Glutamatergic neuron (in vitro differentiated cells): ENCODE data around the gene RGL1. TPM values are rescaled to one million over a fixed set of nuclear protein-coding genes. Genes with fewer than 3 reads are reported as not detected.

Source experiments
- DNase-seq: peaks from one replicate; pipeline ENCODE4 v3.0.0; 2022
- H3K27ac Mint-ChIP-seq: one replicate; pipeline ENCODE4 v1.8.0; 2020; ENCODE audit warnings: mild to moderate bottlenecking, mixed read lengths, inconsistent platforms; ENCODE audit not compliant: unreplicated experiment
- H3K27me3 Mint-ChIP-seq: one replicate; pipeline ENCODE4 v1.8.0; 2020; ENCODE audit warnings: mild to moderate bottlenecking, moderate library complexity, mixed read lengths, inconsistent platforms; ENCODE audit not compliant: unreplicated experiment
- H3K36me3 Mint-ChIP-seq: one replicate; pipeline ENCODE4 v1.8.0; 2020; ENCODE audit warnings: mild to moderate bottlenecking, mixed read lengths, inconsistent platforms; ENCODE audit not compliant: unreplicated experiment
- H3K4me1 Mint-ChIP-seq: one replicate; pipeline ENCODE4 v1.8.0; 2020; ENCODE audit warnings: mild to moderate bottlenecking, low read depth, mixed read lengths, inconsistent platforms; ENCODE audit not compliant: unreplicated experiment
- H3K4me3 Mint-ChIP-seq: one replicate; pipeline ENCODE4 v1.8.0; 2020; ENCODE audit warnings: mild to moderate bottlenecking, mixed read lengths, inconsistent platforms; ENCODE audit not compliant: unreplicated experiment
- H3K9me3 Mint-ChIP-seq: one replicate; pipeline ENCODE4 v1.8.0; 2020; ENCODE audit warnings: mild to moderate bottlenecking, moderate library complexity, mixed read lengths, inconsistent platforms; ENCODE audit not compliant: unreplicated experiment
- CTCF ChIP-seq: fragments of 200-600 bp; sonication (generic); IDR thresholded peaks from one replicate; pipeline ENCODE4 v1.5.0; 2021; ENCODE audit not compliant: partially characterized antibody, unreplicated experiment
- total RNA-seq: library from RNA; stranded (reverse); fragmentation: NEBNext Ultra II Directional; extraction: Animal tissue kit (Norgen Biotek cat#: 25700); gene quantifications from one replicate; pipeline ENCODE4 v1.2.1, GENCODE V29; 2021; ENCODE audit not compliant: unreplicated experiment

Gene RGL1
- total RNA-seq, 1 donor from 2014 or later: 4.9 TPM

GRCh38 chr1:183968386-183968785, 163.5 kb downstream of the RGL1 start:
- no peak for DNase-seq
- no peaks in the 10 kb centered on the region for H3K27me3 Mint-ChIP-seq
- no peaks in the 10 kb centered on the region for H3K36me3 Mint-ChIP-seq
- no peak overlapping the region for H3K27ac Mint-ChIP-seq
- H3K9me3 Mint-ChIP-seq: peaks cover 1% of the 10 kb centered on the region
- no peak for TF ChIP-seq CTCF
- no peaks in the 10 kb centered on the region for H3K4me1 Mint-ChIP-seq
- H3K4me3 Mint-ChIP-seq: no peak overlapping the region

- H3K27me3 Mint-ChIP-seq: no peaks in the 10 kb centered on the region
- no peak overlapping the region for H3K27ac Mint-ChIP-seq
- no peak for DNase-seq
- H3K4me1 Mint-ChIP-seq: no peaks in the 10 kb centered on the region
- no peaks in the 10 kb centered on the region for H3K9me3 Mint-ChIP-seq
- H3K4me3 Mint-ChIP-seq: no peak overlapping the region
- TF ChIP-seq CTCF: no peak
- no peaks in the 10 kb centered on the region for H3K36me3 Mint-ChIP-seq
Measured at GRCh38 chr1:183970516-183971300, 165.8 kb downstream of the RGL1 start.

GRCh38 chr1:183975651-183976050, 170.7 kb downstream of the RGL1 start:
- no peak for TF ChIP-seq CTCF
- Mint-ChIP-seq H3K27me3 (no peaks in the 10 kb centered on the region), H3K9me3 (no peaks in the 10 kb centered on the region), H3K27ac (no peak overlapping the region), H3K4me1 (no peaks in the 10 kb centered on the region), H3K4me3 (no peak overlapping the region), H3K36me3 (no peaks in the 10 kb centered on the region)
- no peak for DNase-seq

GRCh38 chr1:183977717-183978116, 172.8 kb downstream of the RGL1 start:
- Mint-ChIP-seq H3K27ac (no peak overlapping the region), H3K9me3 (no peaks in the 10 kb centered on the region), H3K27me3 (no peaks in the 10 kb centered on the region), H3K36me3 (no peaks in the 10 kb centered on the region), H3K4me3 (no peak overlapping the region), H3K4me1 (no peaks in the 10 kb centered on the region)
- no peak for DNase-seq
- no peak for TF ChIP-seq CTCF

Other genes with a start within 250 kb of the RGL1 start
- not detected for gene NCF2, start 214.7 kb upstream of the RGL1 start, total RNA-seq
- gene ARPC5, start 169.3 kb upstream of the RGL1 start, total RNA-seq: 92.0 TPM
- not detected for gene APOBEC4, start 151.8 kb upstream of the RGL1 start, total RNA-seq
- gene COLGALT2, start 232.6 kb downstream of the RGL1 start, total RNA-seq: 3.8 TPM
- 23.6 TPM for gene TSEN15, start 246.6 kb downstream of the RGL1 start, total RNA-seq